ENCODE results near the gene B3GNT2.

The B3GNT2 gene

DNA sequence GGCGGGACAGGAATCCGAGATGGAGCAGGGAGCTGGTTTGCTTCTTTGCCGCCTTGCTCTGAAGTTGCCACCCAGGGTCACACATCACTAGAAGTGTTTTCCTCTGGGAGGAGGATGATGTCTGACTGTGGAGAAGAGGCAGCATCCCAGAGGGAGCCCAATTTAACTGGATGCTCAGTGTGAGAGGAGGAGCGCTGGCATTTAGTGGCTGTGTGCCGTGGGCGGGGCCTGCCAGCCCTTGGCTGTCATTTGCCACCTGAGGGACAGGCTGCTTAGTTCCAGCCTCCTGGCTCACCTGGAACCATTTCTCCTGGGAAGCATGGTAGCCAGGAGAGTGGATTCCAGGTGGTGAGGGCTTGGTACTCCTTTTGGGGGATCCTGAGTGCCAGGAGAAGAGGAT is 9.6 kb downstream of the B3GNT2 start:
- no peak for DNase-seq (ENCODE audit: low read depth)

DNA sequence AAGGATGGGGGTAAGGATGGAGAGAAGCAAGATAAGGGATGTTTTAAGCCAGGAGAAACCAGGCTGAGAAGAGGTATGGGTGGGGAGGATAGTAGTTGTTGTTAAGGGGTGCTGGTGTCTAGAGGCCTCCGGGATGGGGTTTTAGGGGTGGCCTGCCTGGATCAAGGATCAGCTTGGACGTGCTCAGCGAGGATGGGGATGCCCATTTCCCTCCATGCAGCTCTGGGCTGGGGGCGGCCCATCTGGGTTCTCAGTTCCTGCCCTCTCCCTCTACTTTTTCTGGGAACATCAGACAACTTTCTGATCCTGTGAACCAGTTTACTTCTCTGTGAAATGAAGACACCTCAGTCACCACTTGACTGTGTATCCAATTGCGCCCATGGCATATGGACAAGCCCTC is 10.1 kb downstream of the B3GNT2 start:
- no peak for DNase-seq (ENCODE audit: low read depth)

DNA sequence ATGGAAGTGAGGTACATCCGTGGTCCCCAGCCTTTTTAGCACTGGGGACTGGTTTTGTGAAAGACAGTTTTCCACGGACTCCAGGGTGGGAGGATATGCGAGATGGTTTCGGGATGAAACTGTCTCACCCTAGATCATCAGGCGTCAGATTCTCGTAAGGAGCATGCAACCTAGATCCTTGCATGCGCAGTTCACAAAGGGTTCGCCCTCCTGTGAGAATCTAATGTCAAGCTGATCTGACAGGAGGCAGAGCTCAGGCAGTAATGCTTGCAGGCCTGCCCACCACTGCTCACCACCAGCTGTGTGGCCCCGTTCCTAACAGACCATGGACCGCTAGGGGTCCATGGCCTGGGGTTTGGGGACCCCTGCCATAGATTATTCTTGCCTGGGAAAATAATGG is 11.6 kb downstream of the B3GNT2 start:
- no peak for DNase-seq (ENCODE audit: low read depth)

DNA sequence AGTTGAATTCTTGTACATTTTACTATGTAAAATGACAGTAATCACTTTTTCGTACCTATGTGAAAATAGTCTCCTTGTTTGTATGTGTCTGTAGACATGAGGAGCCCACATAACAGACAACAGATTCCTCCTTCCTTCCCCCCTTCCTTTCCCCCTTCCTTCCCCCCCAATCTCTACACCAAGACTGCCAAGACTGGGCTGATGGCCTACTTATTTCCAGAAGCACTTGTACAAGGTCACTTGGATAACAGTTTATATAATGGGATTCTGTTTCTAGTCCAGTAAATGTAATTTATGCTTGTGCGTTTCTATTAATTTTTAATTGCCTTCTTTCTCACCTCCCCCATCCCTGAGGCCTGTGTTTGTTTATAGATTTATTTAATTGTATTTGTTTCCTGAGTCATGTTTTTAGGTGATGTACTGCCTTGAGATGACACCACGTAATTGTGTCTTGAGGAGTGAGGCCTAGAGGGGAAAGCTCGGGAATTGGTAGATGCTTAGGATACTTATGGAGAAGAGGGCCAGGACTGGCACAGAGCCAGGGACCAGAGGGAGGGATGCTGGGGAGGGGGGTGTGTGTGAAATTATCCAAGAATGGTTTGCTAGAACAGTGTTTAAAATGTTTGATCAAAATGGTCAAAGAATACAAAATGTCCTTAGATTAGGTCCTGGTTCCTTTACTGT is 12.3 kb downstream of the B3GNT2 start:
- no peak for DNase-seq (ENCODE audit: low read depth)

DNA sequence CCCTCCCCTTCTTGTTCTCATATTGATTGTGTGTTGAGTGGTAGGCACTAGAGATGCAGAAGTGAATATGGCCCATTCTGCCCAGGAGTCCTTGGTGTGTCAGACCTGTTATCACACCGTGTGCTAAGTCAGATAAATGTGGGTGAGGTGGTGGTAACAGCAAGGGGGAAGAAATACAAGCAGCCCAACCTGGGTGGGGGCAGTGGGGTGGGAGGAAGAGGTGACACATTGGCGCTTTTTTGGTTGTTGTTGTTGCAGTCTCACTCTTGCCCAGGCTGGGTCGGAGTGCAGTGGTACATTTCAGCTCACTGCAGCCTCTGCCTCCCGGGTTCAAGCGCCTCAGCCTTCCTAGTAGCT is 12.8 kb downstream of the B3GNT2 start:
- DNase-seq (ENCODE audit: low read depth): no peak

DNA sequence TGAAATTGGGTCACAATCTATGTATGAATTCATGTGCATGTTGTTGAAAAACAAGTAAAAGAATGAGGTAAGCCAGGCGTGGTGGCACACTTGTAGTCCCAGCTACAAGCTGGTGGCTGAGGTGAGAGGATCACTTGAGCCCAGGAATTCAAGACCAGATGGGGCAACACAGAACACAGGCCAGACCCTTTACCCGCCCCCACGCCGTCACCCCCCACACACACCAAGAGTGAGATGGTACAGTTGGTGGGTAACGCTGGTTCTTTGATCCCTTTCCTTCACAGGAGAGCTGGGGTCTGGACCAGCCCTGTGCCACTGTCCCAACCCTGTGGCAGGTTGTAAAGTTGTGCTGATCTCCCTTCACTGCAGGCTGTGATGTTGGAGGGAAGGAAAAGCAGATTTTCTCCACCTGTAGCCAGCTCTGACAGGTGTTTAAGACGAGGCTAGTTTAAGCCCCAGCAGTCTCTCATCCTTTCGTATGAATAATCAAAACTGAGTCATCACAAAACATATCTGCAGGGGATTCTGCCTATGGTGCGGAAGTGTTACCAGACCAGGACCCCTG is 13.6 kb downstream of the B3GNT2 start:
- no peak for DNase-seq (ENCODE audit: low read depth)

DNA sequence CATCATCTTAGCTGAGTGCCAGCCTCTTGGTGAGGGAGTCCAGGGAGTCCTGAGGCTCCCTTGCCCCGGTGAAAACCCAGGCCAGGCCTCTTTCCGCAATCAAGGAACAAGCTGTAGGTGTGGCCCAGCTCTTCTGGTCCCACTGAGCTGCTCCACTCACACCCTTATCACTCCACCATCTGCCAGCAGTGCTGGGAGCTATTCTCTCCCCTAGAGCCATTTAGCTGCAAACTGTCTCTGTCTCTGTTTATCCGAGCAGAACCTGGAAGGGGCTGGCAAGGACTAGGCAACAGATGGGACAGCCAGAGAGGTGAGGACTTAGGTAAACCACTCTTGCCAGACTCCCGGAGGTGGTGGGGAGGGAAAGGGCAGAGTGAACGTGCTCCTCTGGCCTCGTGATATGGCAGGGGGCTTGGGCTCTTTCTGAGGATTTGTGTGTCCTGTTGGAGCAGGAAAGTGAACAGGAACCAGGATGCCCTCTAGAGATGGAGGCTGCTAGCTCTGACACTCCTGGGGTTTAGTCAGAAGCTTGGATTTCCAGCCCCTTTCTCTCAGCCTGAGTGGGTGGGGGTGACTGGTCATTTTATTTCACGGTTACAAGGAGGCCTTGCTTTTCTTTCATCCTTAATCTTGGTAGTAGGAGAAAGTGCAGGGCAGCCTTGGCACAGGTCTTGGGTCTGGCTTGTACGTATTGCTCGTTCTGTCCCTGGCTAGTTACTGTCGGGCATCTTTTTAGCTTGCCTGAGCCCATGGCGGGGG is 19.6 kb downstream of the B3GNT2 start:
- peak; percentile 61 for DNase-seq (ENCODE audit: low read depth)

DNA sequence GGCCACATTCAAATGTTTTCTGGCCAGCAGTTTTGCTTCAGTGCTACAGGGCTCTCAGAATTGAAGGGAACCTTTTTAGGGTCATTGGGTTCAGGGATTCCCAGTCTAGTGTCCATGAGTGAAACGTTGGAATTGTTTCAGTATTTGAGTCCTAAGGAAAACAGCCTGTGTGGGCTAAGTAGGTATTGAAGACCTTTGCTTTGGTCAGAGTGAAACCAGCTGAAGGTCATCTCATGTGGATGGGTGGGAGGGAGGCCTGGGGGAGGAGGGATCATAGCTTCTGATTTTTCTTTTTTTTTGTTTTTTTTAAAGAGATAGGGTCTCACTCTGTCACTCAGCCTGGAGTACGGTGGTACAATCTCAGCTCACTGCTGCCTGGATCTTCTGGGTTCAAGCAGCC is 20.2 kb downstream of the B3GNT2 start:
- no peak for DNase-seq (ENCODE audit: low read depth)

DNA sequence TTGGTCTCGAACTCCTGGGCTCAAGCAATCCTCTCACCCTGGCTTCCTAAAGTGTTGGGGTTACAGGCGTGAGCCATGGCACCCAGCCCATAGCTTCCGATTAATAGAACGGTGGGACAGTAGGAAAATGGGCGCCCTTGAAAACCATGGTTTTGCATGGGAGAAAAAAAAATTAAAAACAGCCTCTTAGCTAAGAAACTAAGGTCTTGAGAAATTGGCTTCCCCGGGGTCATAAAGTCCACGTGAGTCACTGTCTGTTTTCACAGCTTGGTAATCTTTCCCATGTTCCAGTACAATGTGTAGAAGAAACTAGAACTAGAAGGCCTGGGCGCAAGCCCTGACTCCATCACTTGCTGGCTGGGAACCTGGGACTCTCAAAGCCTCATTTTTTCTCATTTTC is 20.7 kb downstream of the B3GNT2 start:
- peak; percentile 97 for DNase-seq (ENCODE audit: low read depth)

DNA sequence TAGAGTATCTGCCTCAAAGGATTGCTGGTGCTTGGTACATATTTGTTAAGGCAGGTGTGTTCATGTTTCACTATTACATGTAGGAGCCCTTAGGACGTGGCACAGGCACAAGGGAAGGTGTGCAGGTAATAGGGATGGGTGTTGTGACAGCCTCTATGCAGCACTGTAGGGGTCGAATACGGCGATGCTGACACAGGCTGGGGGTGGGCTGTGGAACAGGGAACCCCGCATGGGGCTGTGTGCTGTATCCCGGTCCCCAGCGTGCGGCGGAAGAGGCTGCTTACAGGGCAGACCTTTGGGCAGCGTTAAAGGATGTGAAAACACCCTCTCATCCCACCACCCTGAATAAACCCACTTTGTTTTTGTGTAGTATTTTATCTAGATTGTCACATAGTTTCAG is 21.5 kb downstream of the B3GNT2 start:
- no peak for DNase-seq (ENCODE audit: low read depth)

DNA sequence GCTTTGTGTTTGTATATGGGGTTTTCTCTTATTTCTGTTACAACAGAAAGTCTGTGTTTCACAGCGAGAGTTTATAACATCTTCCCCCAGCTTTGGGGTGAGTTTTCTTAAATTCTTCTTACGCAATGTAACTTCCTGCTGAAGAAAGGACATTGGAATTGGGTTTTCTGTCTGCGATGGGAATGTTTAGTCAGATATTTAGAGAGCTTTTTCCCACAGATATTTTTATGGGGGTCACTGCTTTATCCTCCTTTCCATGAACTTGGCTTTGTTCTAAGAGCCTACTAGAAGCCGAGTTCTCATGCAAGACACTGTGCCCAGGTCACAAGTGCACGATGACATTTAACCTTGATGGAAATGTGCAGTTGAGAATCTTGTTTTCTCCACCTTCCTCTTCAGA is 22.1 kb downstream of the B3GNT2 start:
- DNase-seq (ENCODE audit: low read depth): peak; percentile 96

DNA sequence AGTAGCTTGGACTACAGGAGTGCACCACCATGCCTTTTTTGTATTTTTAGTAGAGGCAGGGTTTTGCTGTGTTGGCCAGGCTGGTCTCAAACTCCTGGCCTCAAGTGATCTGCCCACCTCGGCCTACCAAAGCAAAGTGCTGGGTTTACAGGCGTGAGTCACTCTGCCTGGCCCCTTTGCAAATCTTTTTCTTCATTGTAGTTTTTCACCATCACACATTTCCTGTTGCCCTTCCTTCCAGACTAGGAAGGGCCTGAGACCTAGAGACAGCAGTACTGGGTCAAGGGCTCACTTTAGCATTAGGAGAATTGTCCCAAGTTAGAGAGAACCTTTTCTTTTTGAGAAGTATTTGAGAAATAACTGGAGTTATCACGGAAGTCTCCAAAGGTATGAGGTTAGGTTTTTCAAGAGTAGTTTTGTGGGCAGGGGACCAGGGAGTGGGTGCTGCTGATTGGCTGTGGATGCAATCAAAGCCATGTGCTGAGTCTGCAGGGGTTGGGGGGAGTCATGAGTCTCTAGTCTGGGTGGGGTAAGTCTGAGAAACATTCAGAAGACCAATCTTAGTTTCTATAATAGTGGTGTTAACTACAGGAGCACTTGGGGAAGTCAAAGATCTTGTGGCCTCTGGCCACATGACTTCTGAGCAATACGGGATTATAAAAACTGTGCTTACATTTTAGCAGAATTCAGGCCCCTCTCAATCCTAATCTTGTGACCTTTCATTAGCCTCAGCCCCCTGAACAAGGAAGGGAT is 23.7 kb downstream of the B3GNT2 start:
- peak; percentile 42 for DNase-seq (ENCODE audit: low read depth)

DNA sequence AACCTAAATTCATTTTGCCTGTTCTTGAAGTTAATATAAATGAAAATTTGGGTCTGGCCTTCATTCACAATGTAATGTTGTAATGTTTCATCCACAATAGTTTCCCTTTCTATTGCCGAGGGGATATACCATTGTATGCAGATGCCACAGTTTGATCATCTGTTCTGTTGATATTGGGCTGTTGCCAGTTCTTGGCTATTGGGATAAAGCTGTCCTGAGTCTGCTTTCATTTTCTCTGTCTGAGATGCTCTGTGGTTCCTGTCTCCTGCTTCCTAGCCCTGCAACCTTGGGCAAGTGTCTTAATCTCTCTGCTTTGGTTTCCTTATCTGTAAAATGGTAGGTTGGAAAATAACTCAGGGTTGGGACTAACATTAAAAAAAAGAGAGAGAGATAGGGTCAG is 25.2 kb downstream of the B3GNT2 start:
- DNase-seq (ENCODE audit: low read depth): peak; percentile 68

DNA sequence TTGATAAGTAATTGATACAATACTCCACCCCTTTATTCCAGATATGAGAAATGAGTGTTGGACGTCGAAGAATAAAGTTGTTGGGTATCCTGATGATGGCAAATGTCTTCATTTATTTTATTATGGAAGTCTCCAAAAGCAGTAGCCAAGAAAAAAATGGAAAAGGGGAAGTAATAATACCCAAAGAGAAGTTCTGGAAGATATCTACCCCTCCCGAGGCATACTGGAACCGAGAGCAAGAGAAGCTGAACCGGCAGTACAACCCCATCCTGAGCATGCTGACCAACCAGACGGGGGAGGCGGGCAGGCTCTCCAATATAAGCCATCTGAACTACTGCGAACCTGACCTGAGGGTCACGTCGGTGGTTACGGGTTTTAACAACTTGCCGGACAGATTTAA is 26.3 kb downstream of the B3GNT2 start:
- DNase-seq (ENCODE audit: low read depth): no peak

DNA sequence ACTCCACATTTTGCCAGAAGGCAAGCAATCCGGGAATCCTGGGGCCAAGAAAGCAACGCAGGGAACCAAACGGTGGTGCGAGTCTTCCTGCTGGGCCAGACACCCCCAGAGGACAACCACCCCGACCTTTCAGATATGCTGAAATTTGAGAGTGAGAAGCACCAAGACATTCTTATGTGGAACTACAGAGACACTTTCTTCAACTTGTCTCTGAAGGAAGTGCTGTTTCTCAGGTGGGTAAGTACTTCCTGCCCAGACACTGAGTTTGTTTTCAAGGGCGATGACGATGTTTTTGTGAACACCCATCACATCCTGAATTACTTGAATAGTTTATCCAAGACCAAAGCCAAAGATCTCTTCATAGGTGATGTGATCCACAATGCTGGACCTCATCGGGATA is 26.8 kb downstream of the B3GNT2 start:
- DNase-seq (ENCODE audit: low read depth): no peak

DNA sequence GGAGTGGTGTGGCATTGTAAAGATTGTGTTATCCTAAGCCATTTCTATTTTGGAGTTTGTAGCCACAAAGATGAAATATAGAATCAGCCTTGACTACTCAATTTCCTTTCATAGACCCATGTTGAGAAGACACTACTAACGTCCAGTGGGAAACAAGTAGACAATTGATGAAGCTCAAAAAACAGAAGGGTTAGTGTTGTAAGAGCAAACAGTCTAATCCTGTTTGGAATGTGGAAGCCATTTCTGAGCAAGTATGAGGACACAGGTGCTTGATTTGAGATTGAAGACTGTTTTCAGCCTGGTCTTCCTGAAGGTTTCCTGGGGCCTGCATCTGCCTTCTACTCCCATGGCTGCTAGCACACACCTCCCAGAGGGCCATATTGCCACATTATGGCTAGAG is 29.1 kb downstream of the B3GNT2 start:
- no peak for DNase-seq (ENCODE audit: low read depth)

DNA sequence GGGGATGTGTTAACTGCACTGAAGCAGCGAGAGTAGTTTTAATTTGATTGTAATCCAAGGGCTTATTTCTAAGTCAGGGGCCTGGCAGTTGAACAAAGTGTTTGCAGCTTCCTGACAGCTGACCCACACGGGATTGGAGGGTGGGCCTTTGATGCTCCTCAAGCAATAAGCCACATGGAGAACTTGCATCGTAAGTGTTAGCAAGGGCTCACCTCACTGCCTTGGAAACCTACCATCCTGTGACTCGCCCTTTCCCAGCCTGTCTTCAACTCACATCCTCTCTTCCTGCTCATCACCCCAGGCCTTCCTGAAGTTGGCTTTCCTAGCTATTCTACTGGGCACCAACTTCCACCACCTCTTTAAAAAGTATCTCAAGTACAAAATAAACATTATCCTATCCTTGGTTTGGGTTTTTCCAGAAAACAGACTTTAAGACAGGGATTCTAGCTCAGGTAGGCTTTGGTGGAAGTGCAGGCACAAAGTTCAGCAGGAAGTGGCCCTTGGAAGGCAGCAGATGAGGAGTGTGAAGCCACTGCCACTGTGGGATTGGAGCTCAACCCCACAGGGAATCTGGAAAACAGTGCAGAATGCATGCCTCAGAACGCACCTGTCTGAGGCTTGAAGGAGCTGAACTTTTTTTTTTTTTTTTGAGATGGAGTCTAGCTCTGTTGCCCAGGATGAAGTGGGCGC is 31.6 kb downstream of the B3GNT2 start:
- DNase-seq (ENCODE audit: low read depth): peak; percentile 19

DNA sequence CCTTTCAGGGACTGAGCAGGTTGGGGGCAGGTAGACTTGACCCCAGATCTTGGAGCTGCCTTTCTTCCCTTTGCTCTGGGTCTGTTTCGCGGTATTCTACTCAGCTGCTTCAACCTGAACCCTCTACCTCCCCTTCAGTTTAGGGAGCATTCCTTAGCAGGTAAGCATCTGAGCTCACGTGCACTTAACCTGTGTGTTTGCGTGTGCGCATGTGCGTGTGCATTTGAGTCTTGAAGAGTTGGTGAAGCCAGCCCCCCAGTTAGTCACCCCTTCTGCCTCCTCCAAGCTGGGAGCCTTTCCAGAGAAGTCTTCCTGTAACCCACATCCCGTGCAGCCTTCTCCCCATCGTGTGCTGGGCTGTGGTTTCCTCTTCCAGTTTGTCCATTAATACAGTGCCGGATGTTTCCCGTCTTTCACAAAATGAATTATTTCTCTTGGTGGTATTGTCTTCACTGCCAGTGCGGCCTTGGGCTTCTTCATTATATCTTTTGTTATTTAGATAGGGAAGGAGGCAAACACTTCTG is 33.2 kb downstream of the B3GNT2 start:
- no peak for DNase-seq (ENCODE audit: low read depth)

DNA sequence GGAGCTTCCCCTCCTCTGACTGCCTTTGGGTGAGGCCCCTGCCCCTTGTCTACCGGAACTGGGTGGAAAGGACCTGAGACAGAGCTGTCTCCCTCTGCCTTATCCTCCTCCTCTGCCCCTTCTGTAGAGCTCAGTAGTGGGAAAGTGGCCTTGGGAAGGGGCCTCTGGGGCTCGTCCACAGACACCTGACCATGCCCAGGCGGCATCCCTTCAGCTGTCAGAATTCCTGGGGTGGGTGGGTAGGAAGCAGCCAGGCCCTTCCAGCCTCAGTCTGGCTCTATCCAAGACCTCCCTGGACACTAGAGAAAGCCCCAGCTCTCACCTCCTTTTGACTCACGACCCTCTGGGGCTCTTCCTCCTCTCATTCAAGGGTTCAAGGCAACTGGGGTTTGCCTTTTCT is 35.6 kb downstream of the B3GNT2 start:
- no peak for DNase-seq (ENCODE audit: low read depth)

DNA sequence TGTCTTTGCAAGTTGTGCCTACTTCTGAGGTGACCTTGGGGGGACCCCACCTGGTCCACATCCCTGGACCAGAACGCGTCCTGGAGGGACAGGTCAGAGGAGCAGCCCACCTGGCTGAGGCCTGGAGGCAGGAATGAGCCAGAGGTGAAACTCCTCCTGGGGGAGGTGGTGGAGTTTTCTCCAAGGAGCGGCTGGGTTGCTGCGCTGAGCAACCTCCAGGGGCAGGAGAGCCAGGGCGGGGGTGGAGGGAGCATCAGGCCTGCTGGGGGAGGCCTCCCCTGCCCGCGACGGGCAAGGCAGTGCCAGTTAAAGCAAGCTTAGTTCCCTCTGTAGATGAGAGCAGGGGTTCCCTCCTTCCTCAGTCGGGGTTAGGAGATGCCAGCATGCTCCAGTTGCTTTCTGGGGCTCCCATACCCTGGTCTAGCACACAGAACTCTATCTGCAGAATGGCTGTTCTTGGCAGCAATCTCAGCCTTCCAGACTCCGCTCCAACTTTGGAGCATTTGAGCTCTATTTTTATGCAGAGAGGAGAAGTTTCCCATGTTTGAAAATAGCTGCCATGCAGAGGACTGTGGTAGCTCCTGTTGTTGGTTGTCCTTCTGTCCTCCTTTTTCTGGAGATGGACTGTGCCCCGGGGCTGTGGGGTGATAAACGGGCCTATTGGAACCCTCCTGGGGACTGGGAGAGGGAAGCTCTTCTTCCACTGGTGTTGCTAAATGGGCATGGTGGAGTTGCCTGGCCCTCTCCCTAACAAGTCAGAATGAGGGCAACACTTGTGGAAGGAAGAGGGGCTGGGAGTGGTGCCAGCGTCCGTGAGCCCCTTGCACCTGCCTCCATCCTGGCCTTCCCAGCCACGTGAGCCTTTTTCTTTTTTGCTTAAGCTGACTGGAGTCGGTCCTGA is 39.1 kb downstream of the B3GNT2 start:
- no peak for DNase-seq (ENCODE audit: low read depth)

DNA sequence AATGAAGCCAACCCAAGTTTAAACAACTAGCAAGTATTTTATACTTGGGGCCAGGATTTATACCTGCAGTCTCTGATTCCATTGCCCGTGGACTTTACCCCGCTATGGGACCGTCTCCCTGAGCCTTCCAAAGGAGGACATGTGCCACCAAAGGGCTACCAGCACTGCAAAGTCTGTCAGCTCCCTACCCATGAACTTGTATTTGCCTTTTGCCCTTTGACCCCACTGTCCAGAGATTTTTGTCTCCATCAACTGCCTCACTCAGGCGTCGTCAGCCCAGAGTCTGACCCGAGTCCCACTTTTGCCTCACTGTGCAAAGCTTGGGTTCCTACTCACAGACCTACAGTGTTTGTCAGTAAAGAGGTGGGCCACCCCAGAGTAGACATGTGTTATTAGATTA is 40.6 kb downstream of the B3GNT2 start:
- DNase-seq (ENCODE audit: low read depth): no peak

Data from EH (cell line).